HG03103 (cell line): ENCODE results near the gene OLFM3.
A peak's percentile ranks its signal among the peaks of the same experiment; 100 is the strongest.

Experiments
- ATAC-seq: cut with Tn5 transposase; IDR thresholded peaks from one replicate; pipeline ENCODE4 v1.9.1; 2021; ENCODE audit warnings: low read depth; ENCODE audit not compliant: unreplicated experiment

OLFM3 gene

DNA sequence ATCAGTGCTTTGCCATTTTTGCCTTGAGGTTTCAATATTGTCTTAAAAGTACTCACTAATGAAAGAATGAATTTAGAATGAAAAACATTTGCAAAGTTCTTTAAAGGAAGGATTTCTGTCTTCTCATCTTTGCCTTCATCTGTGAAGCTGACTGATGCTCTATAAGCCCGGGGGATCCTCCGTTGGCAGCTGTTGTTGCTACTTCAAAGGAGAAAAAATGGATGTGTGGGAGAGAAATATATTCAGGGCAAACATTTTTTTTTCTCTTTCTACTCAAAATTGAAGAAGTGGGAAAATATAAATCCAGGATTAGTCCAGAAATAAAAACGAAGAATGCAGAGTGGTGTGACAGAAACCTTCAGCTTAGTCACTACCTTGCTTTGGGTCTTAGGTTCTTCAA, 142.5 kb downstream of the OLFM3 start:
- ATAC-seq, result no peak

DNA sequence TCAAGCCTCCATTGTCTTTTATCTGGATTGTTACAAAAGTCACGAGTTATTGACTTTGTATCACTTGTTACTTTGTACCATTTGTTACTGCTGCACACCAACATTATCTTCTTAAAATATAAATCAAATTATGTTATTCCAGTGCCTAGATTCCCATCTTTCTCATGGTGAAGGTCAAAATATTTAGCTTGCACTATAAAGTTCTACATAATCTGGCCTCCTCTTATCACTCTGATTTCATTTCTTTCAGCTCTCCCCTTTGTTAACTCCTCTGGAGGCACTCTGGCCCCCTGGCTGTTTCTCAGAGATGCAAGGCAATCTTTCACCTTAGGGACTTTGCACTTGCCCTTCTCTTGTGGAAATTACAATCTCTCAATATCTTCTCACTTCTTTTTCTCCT, 143.8 kb downstream of the OLFM3 start:
- ATAC-seq, result no peak

DNA sequence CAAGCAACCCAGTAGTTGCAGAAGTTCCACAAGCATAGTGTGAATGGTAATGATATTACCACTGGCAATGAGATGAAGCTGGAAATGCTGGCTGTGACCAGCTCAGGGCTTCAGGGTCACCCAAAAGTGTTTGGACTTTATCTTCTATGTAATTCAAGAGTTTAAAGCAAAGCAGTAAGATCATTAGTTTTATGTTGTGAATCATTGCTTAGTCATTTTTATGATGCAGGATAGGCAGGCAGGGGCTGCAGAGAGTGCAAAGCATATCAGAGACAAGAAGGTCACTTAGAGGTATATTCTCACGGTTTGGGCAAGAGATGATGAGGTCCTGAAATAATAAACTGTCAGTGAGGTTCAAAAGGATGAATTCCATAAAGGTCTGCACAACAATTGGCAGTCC, 147.4 kb downstream of the OLFM3 start:
- no peak for ATAC-seq

DNA sequence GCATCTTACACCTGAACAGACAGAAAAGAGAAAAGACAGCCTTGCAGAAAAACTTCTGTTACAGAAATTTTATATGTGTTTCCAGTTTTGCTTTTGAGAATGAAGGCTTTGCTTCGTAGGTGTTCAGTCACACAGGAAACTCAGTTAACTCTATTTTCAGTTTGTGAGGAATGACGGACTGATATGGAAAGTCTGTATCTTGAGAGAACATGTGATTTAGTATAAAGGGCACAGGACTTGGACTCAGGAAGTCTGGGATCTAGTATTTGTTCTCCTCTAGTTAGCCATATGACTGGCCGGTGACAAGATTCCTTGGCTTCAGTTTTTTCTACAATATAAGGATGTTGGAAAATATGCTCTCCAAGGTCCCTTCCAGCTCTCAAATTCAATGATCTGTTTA, 149.1 kb downstream of the OLFM3 start:
- ATAC-seq, result no peak

DNA sequence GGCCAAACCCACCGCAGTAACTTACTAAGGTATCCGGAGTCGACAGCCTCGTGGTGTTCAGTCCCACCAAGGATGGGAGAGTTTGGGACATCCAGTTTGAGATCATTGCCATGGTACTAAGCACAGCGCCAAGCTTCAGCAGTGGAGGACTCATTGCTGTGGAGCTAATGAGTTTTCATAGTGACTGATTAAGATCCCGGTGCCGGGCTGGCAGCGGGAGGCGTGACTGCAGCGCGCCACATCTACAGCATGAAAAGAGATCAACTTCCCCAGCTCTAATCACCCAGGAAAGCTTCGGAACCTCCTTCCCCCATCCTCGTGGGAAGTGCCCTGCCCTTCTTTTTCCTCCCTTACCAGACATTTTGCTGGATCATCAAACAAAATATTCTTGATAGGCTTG, 149.9 kb downstream of the OLFM3 start:
- no peak for ATAC-seq

DNA sequence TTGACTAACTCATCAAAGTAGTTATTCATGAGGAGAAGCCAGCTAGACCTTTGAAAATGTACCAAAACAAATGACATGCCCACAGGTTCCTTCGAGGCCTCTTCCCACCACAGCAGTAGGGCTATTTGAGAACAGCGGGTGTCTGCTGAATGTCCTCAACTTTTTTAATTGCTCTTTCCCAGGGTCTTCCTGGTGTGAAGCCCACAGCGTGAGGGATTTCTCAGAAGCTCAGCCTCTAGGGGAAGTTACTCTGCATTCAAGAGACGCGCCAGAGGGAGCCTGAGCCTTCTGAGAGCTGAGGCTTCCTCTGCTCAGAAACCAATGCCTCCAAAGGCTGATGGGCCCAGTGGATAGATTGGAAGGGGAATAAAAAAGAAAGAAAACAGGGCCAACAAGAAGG, 153.6 kb downstream of the OLFM3 start:
- ATAC-seq, result no peak

DNA sequence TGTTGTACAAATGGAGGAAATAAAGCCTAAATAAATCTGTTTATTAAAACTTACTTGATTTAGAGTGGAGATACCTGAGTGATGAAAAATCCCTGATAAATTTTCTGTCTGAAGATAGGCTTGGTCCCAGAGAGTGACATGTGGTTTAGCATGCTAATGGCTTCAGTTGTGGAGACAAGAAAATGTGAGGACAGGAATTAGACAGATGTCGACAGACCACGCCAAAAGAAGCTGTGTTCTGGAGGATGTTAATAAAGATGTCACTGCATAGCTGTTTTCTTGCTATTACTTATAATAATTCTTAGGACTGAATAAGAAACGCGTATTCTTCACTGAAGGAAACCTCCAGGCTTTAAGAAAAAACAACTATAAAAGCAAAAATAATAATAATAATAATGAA, 154.9 kb downstream of the OLFM3 start:
- ATAC-seq, result no peak

DNA sequence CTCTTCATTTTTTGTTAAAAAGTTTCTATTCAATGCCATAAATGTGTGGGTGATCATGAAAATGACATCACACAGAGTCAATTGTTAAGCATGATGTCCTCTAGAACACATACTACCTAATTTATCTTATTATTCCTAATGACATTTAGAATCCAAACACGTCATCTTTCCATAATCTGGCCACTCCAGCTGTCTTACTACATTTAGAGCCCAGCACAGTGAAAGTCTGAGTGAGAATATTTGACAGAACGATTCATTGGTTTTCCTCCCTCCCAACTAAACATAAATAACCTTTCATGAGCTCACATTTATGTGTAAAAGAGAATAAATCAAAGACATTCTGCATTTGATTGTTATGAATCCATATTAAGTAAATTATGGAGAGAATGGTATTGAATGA, 160.7 kb downstream of the OLFM3 start:
- no peak for ATAC-seq

DNA sequence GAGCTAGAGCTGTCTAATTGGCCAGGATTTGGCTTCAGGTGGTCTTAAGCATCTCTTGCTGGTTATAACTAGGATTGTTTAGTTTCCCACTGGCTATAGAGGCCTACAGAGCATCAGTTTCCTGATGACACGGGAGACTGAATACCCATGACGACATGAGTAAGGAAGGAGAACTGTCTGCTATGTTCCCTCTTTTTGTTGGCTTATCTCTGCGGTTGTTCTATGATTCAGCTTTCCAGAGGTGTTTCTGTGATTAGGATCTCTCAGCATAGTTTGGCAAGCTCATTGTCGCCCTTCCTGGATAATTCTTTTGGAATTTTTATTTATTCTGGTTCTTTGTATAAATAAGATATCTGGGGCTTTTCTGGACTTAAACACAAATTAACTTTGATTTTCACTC, 163.4 kb downstream of the OLFM3 start:
- ATAC-seq, result no peak

DNA sequence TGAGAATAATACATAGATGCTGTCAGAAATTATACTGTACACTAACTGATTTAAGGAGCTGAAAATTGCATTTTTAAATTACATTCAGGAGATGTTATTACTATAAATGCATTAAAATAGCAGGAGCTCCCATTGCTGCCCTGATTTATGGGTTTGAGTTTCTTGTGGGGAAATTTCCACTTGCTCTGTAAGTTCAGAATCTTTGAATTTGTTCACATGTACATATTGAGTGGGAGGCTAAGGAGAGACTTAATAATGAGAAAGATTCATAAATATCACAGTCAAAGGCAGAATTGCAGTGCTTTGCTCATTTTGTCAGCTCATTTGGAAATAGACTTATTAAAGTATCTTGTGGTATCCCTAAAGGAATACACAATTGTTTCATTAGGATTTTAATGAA, 170.3 kb downstream of the OLFM3 start:
- ATAC-seq, result no peak

DNA sequence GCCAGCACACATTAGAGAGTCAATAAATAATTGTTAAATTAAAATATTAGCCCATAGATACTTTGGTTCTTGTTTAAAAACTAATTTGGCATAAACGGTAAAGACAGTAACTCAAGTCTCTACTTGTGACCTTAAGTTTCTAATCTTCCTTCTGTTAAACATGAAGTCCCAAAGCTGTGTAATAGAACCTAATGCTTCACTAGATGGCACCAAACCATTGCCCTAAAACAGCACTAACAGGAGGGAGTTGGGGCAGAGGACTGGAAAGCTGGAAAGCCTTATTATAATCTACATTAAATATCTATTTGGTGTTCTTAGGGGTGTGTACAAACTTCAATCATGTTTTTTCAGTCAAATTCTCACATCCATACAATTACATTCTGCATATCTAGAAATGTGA, 176.7 kb downstream of the OLFM3 start:
- ATAC-seq, result no peak

DNA sequence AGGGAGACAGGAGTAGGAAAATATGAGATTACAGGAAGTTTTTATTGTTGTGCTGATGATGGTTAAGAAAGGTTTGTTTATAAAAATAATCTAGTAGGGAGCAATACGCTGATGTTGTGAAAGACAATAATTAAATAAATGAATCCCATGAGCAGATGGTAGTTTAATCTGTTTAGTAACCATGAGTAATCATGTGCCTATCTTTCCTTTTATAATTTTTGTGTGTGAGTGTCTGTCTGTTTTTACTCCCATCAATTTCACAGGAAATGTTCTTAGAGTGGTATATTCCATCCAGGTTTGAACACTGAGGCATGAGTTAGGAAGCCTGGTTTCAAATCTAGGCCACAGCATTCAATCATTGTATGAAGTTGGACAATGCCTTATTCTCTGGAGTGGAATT, 180.5 kb downstream of the OLFM3 start:
- ATAC-seq, result no peak

DNA sequence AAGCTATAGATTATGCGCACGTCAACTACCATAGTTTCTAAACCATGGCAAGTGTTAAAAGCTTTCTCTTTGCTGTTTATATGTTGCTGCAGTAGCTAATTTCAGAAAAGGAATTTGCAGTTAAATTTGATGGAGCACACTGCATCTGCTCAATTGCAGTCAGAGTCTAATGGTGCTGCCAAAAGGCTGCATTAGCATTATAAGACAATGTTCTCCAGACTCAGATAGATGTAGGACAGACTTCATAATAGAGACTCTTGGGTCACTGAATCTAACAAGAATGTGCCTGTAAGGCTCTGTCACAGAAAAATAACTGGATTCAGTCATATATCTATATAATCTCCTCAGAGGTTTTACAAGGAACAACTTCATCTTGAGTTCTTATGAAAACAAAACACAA, 198.3 kb downstream of the OLFM3 start:
- ATAC-seq, result no peak

DNA sequence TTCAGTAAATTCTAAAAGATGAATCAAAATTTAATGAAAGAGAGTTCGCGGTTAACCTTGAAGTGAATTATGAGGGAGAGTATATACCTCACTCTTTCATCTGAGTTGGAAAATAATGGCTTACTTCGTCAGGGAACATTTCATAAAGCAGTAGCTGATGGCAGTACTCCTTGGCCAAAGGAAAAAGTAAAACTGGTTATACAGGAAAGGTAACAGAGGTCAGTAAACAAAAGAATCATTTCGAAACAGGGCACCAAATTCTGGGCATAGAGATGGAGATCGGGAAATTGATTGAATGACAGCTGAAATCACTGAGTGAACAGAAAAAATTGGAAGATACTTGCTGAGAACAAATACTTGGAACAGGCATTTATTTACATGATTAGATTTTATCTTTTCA, 199.0 kb downstream of the OLFM3 start:
- no peak for ATAC-seq

DNA sequence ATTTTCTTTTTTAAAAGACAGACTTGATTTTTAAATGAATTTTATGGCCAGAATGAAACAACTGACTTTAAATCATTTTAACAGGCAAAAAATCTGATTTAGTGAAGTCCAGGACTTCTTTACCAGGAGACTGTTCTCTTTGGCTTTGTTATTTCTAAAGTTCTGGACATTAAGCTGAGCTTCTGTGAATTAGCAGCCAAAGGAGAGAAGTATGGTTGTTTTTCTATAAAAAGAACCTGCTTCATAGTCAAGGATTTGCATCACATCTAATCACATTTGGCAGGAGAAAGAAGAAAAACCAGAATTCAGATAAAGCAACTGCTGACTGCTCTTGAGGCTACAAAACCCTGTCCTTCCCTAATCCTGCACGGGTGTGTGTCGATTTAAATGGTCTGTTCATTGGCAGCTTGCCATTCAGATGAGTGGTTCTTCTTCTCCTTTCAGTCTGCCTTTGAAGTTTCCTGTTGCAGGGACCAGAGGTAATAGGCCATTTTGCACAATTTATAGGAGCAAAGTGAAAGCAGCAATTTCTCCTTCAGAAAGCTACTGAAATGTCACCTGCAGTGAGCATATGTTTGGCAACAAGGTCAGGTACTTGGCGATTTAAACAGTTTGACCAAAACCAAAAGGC, 215.4 kb downstream of the OLFM3 start:
- no peak for ATAC-seq

DNA sequence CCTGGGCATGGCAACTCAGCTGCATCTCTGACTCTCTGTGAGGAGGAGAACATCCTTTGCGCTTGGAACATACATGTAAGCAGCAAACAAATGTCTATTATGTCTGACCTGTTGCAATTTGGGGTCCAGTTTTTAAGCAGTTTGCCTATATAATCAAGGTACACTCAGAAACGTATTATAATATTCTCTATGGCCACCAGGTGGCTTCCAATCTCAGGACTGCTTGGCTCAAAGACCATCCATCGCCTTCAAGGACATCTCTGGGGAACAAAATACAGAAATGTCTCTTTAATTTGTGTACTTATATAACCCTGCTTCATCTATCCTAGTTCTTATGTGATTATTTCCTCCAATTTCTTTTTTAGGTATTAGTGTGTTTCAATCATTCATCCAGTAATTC, 227.2 kb downstream of the OLFM3 start:
- peak; percentile 81 for ATAC-seq

DNA sequence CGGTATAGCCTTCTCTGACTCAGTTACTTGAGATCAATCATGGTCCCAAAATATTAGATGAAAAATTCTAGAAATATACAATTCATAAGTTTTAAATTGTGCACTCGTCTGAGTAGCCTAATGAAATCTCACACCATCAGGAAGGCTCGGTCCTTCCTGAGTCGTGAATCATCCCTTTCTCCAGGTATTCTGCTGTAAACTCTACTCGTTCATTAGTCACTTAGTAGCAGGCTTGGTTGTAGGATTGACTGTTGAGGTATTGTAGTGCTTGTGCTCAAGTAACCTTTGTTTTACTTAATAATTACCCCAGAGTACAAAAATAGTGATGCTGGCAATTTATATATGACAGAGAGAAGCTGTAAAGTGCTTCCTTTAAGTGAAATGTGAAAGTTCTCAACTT, 238.7 kb downstream of the OLFM3 start:
- no peak for ATAC-seq

DNA sequence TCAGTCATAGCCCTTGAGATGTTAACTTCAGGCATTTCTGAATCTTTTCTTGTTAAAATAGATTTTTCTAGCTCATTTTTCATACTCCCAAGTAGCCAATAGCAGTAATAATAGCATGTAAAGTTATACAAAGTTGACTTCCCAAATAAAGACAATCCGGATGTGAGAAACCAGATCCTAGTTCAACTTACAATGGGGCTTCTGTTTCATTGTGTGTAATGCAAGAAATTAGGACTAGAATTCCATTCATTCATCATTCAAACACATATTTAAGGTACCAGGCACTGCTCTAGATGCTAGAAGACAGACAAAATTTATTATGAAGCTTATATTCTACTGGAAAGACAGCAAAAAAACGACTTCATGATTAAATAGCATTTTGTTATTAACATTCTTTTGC, 240.3 kb downstream of the OLFM3 start:
- no peak for ATAC-seq
